ENCODE measurements around the gene KCND3. TPM values are rescaled to one million over a fixed set of nuclear protein-coding genes. Genes with fewer than 3 reads are reported as not detected.

KCND3 gene
- total RNA-seq, 1 donor from 2014 or later = 0.43 TPM

- Mint-ChIP-seq H3K9me3 (ENCODE audit: unreplicated experiment) (peaks cover 2% of the 10 kb centered on the region), H3K36me3 (ENCODE audit: low read depth, unreplicated experiment) (no peaks in the 10 kb centered on the region), H3K4me1 (ENCODE audit: low read depth, unreplicated experiment) (no peaks in the 10 kb centered on the region), H3K27ac (ENCODE audit: unreplicated experiment) (no peak overlapping the region), H3K4me3 (ENCODE audit: unreplicated experiment) (no peak overlapping the region), H3K27me3 (ENCODE audit: low read depth, unreplicated experiment) (peaks cover 6% of the 10 kb centered on the region)
- TF ChIP-seq EZH2 (IDR thresholded peaks at IDR 0.05; ENCODE audit: insufficient read depth, low read length) = no peak
- TF ChIP-seq, protein P1, sequence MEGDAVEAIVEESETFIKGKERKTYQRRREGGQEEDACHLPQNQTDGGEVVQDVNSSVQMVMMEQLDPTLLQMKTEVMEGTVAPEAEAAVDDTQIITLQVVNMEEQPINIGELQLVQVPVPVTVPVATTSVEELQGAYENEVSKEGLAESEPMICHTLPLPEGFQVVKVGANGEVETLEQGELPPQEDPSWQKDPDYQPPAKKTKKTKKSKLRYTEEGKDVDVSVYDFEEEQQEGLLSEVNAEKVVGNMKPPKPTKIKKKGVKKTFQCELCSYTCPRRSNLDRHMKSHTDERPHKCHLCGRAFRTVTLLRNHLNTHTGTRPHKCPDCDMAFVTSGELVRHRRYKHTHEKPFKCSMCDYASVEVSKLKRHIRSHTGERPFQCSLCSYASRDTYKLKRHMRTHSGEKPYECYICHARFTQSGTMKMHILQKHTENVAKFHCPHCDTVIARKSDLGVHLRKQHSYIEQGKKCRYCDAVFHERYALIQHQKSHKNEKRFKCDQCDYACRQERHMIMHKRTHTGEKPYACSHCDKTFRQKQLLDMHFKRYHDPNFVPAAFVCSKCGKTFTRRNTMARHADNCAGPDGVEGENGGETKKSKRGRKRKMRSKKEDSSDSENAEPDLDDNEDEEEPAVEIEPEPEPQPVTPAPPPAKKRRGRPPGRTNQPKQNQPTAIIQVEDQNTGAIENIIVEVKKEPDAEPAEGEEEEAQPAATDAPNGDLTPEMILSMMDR (IDR thresholded peaks at IDR 0.05; ENCODE audit: insufficient read depth, low read depth, low read length) = no peak
- no peaks in the 10 kb centered on the region for H3K4me1 ChIP-seq (ENCODE audit: insufficient read depth, low read length)
- FAIRE-seq (no peak), DNase-seq (ENCODE audit: low read depth) (no peak)
- no peak overlapping the region for H2AFZ ChIP-seq (ENCODE audit: low read depth, low read length)
- H3K9me3 ChIP-seq (ENCODE audit: insufficient read depth, low read depth, low read length) = no peaks in the 10 kb centered on the region
- no peak overlapping the region for H3K9ac ChIP-seq (ENCODE audit: low read length)
- no peak overlapping the region for H3K4me2 ChIP-seq (ENCODE audit: low read length)
- H4K20me1 ChIP-seq (ENCODE audit: insufficient read depth, low read length) = no peaks in the 10 kb centered on the region
- no peak overlapping the region for H3K4me3 ChIP-seq (ENCODE audit: insufficient read depth, low read depth, low read length)
- no peaks in the 10 kb centered on the region for H3K27me3 ChIP-seq (ENCODE audit: insufficient read depth, low read length)
- H3K79me2 ChIP-seq (ENCODE audit: insufficient read depth, low read length) = no peaks in the 10 kb centered on the region
- no peak overlapping the region for H3K27ac ChIP-seq (ENCODE audit: low read depth, low read length)
- no peaks in the 10 kb centered on the region for H3K36me3 ChIP-seq (ENCODE audit: insufficient read depth, low read length)
Observed at GRCh38 chr1:111811891-111812290, 177.6 kb downstream of the KCND3 start.

GRCh38 chr1:111805251-111805650 lies 184.2 kb downstream of the KCND3 start:
- no peak overlapping the region for H3K4me3 ChIP-seq (ENCODE audit: insufficient read depth, low read depth, low read length)
- H4K20me1 ChIP-seq (ENCODE audit: insufficient read depth, low read length) = no peaks in the 10 kb centered on the region
- Mint-ChIP-seq H3K4me1 (ENCODE audit: low read depth, unreplicated experiment) (no peaks in the 10 kb centered on the region), H3K9me3 (ENCODE audit: unreplicated experiment) (no peaks in the 10 kb centered on the region), H3K27me3 (ENCODE audit: low read depth, unreplicated experiment) (peaks cover 18% of the 10 kb centered on the region), H3K36me3 (ENCODE audit: low read depth, unreplicated experiment) (no peaks in the 10 kb centered on the region), H3K4me3 (ENCODE audit: unreplicated experiment) (no peak overlapping the region), H3K27ac (ENCODE audit: unreplicated experiment) (no peak overlapping the region)
- TF ChIP-seq, protein P1 (IDR thresholded peaks at IDR 0.05; ENCODE audit: insufficient read depth, low read depth, low read length) = no peak
- TF ChIP-seq EZH2 (IDR thresholded peaks at IDR 0.05; ENCODE audit: insufficient read depth, low read length) = no peak
- H3K36me3 ChIP-seq (ENCODE audit: insufficient read depth, low read length) = no peaks in the 10 kb centered on the region
- no peak for FAIRE-seq
- no peak for DNase-seq (ENCODE audit: low read depth)
- no peaks in the 10 kb centered on the region for H3K27me3 ChIP-seq (ENCODE audit: insufficient read depth, low read length)
- no peak overlapping the region for H3K4me2 ChIP-seq (ENCODE audit: low read length)
- no peak overlapping the region for H2AFZ ChIP-seq (ENCODE audit: low read depth, low read length)
- no peaks in the 10 kb centered on the region for H3K79me2 ChIP-seq (ENCODE audit: insufficient read depth, low read length)
- no peak overlapping the region for H3K9ac ChIP-seq (ENCODE audit: low read length)
- no peaks in the 10 kb centered on the region for H3K4me1 ChIP-seq (ENCODE audit: insufficient read depth, low read length)
- H3K9me3 ChIP-seq (ENCODE audit: insufficient read depth, low read depth, low read length) = no peaks in the 10 kb centered on the region
- H3K27ac ChIP-seq (ENCODE audit: low read depth, low read length) = no peak overlapping the region

DNA sequence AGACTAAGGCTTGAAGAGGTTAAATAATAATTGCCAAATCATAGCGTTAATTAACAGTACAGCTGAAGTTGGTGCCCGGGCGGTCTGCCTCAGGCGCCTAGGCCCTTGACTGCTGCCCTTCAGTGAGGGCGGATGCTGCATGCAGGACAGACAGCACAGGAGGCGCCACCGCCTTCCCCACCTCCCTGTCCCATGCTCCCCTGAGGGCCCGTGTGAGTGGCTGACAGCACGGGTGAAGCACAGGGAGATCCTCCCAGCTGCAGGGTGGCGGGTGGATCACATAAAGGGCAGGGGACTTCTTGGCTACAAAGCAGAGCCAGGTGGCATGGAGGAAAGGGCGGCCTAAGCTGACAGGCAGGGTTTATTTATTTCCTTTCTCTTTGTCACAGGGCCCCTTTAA lies 184.7 kb downstream of the KCND3 start:
- Mint-ChIP-seq H3K4me1 (ENCODE audit: low read depth, unreplicated experiment) (no peaks in the 10 kb centered on the region), H3K4me3 (ENCODE audit: unreplicated experiment) (no peak overlapping the region), H3K27ac (ENCODE audit: unreplicated experiment) (no peak overlapping the region), H3K27me3 (ENCODE audit: low read depth, unreplicated experiment) (peaks cover 18% of the 10 kb centered on the region), H3K9me3 (ENCODE audit: unreplicated experiment) (no peaks in the 10 kb centered on the region), H3K36me3 (ENCODE audit: low read depth, unreplicated experiment) (no peaks in the 10 kb centered on the region)
- Histone ChIP-seq H3K9ac (ENCODE audit: low read length) (no peak overlapping the region), H3K4me3 (ENCODE audit: insufficient read depth, low read depth, low read length) (no peak overlapping the region), H4K20me1 (ENCODE audit: insufficient read depth, low read length) (no peaks in the 10 kb centered on the region), H3K79me2 (ENCODE audit: insufficient read depth, low read length) (no peaks in the 10 kb centered on the region), H3K27me3 (ENCODE audit: insufficient read depth, low read length) (no peaks in the 10 kb centered on the region), H2AFZ (ENCODE audit: low read depth, low read length) (no peak overlapping the region), H3K4me1 (ENCODE audit: insufficient read depth, low read length) (no peaks in the 10 kb centered on the region), H3K27ac (ENCODE audit: low read depth, low read length) (no peak overlapping the region), H3K4me2 (ENCODE audit: low read length) (no peak overlapping the region), H3K9me3 (ENCODE audit: insufficient read depth, low read depth, low read length) (no peaks in the 10 kb centered on the region), H3K36me3 (ENCODE audit: insufficient read depth, low read length) (no peaks in the 10 kb centered on the region)
- TF ChIP-seq, protein P1 (IDR thresholded peaks at IDR 0.05; ENCODE audit: insufficient read depth, low read depth, low read length) = no peak
- TF ChIP-seq EZH2 (IDR thresholded peaks at IDR 0.05; ENCODE audit: insufficient read depth, low read length) = no peak
- DNase-seq (ENCODE audit: low read depth) (no peak), FAIRE-seq (no peak)

All from astrocyte (in vitro differentiated cells and primary cell).